HepG2 (cell line): ENCODE measurements around the gene PEX11B. TPM values are rescaled to one million over a fixed set of nuclear protein-coding genes. Genes with fewer than 3 reads are reported as not detected.

Experiments used
- ADNP ChIP-seq: sonication (generic); formaldehyde crosslinking; IDR thresholded peaks from 2 replicates; pipeline ENCODE4 v1.4.0; 2020; ENCODE audit warnings: missing genetic modification reagents
- ARID5B ChIP-seq: IDR thresholded peaks from 2 replicates; pipeline ENCODE4 v1.4.0; 2020; ENCODE audit warnings: mild to moderate bottlenecking, missing genetic modification reagents
- ATF7-NPFF ChIP-seq: sonication (generic); formaldehyde crosslinking; IDR thresholded peaks from 2 replicates; pipeline ENCODE4 v1.8.1; 2023; ENCODE audit warnings: mild to moderate bottlenecking, low read depth, missing genetic modification reagents, moderate library complexity
- CAMTA2 ChIP-seq: sonication (generic); formaldehyde crosslinking; IDR thresholded peaks from 2 replicates; pipeline ENCODE4 v1.4.0; 2020; ENCODE audit warnings: mild to moderate bottlenecking, missing genetic modification reagents, borderline replicate concordance
- CEBPG ChIP-seq: IDR thresholded peaks from 2 replicates; pipeline ENCODE4 v1.6.1; 2016
- HNF4G ChIP-seq, 2 experiments: sonication (generic) in 1 of 2; formaldehyde crosslinking in 1 of 2; IDR thresholded peaks; 2 replicates each; pipeline versions ENCODE4 v1.4.0 to v1.6.1; 2011 to 2020; ENCODE audit warnings: borderline replicate concordance in 2 of 2, low read depth in 2 of 2, mild to moderate bottlenecking in 2 of 2, low read length in 1 of 2, missing genetic modification reagents in 1 of 2, moderate library complexity in 1 of 2
- SMAD3 ChIP-seq: sonication (generic); formaldehyde crosslinking; IDR thresholded peaks from 2 replicates; pipeline ENCODE4 v1.4.0; 2020; ENCODE audit warnings: missing genetic modification reagents
- USF2 ChIP-seq, 2 experiments: sonication (generic) in 1 of 2; formaldehyde crosslinking in 1 of 2; IDR thresholded peaks; 2 replicates each; pipeline versions ENCODE4 v1.5.1 to v1.6.1; 2011 to 2020; ENCODE audit warnings: borderline replicate concordance in 1 of 2, low read depth in 1 of 2, low read length in 1 of 2, mild to moderate bottlenecking in 1 of 2, missing genetic modification reagents in 1 of 2, moderate library complexity in 1 of 2
- ZBTB38 ChIP-seq: sonication (generic); formaldehyde crosslinking; IDR thresholded peaks from 2 replicates; pipeline ENCODE4 v1.5.1; 2020; ENCODE audit warnings: mild to moderate bottlenecking, missing genetic modification reagents
- ZNF619 ChIP-seq: sonication (generic); formaldehyde crosslinking; IDR thresholded peaks from 2 replicates; pipeline ENCODE4 v1.4.0; 2020; ENCODE audit warnings: mild to moderate bottlenecking, missing genetic modification reagents
- ZNF703 ChIP-seq: sonication (generic); formaldehyde crosslinking; IDR thresholded peaks from 2 replicates; pipeline ENCODE4 v1.5.1; 2020; ENCODE audit warnings: missing genetic modification reagents, mild to moderate bottlenecking, moderate library complexity, borderline replicate concordance
- polyA plus RNA-seq, 8 experiments: library from polyadenylated mRNA; depleted of rRNA in 3 of 8; stranded (reverse) in 7 of 8; unstranded in 1 of 8; fragments of >200 nt; fragmentation: Illumina TruSeq in 4 of 8; extraction: Trizol in 4 of 8; gene quantifications; 2 replicates each; pipeline versions ENCODE4 v1.2.1 to v1.2.3, GENCODE V29; 2011 to 2016; ENCODE audit warnings: low read depth in 4 of 8, missing spikeins in 1 of 8, mixed read lengths in 1 of 8; ENCODE audit not compliant: insufficient read depth in 1 of 8
- total RNA-seq, 5 experiments: library from RNA; depleted of rRNA; stranded (reverse); fragments of >200 nt; fragmentation: Illumina TruSeq; extraction: Trizol; gene quantifications; 2 replicates each; pipeline ENCODE4 v1.2.3, GENCODE V29; 2016; ENCODE audit warnings: low read depth in 1 of 5
- TF ChIP-seq, protein P1 (sequence below): IDR thresholded peaks from 2 replicates; pipeline ENCODE4 v1.6.1; 2016; ENCODE audit warnings: low read depth
- TF ChIP-seq, protein P2 (sequence below), 2 experiments: sonication (generic) in 1 of 2; formaldehyde crosslinking in 1 of 2; IDR thresholded peaks; 2 replicates each; pipeline versions ENCODE4 v1.4.0 to v1.6.1; 2018 to 2020; ENCODE audit warnings: missing genetic modification reagents in 2 of 2, borderline replicate concordance in 1 of 2, low read depth in 1 of 2, mild to moderate bottlenecking in 1 of 2, missing biosample characterization in 1 of 2
- TF ChIP-seq, protein P3 (sequence below): sonication (generic); formaldehyde crosslinking; conservative IDR thresholded peaks from 2 replicates; pipeline ENCODE4 v1.8.0; 2022; ENCODE audit warnings: low read depth, missing genetic modification reagents

Gene PEX11B
- total and polyA plus RNA-seq, 2 of the 13 experiments (the other 11 are each of a cell fraction or from before 2014, with no cell fraction given) = 21.6 to 48.4 TPM

DNA sequence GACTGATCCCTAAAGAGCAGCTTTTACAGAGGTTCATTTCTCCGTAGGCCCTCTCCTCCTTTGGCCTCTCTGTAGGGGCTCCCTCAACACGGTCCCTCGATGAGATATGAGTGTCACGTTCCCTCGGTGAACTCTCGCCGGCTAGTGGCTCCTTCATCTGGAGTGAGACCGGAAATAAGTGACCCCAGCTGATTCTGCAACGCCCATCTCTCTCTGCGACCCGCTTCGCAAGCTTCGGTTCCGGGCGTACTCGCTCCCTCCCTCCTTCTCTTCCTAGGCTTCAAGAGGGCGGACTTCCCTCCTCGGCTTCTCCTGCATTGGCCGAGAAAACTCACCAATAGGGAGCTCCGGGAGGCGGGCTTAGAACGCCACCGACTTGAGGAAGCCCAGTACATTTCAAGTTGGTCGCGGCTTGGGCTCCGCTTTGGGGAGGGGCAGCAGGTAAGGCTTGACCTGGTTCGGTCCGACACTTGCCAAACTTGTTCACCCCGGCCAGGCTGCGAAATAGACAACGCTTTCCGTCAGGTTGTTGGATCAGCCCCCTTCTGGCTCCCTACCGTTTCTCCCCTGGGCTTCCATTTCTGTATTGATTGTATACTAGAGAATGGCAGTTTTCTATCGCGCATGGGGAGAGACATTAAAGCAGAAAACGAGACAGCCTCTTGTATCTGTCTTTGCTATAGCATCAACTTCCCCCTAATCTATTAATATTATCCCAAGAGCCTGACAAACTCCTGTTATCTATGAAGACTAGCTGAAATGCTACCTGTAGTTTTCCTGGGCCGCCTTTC lies 46.0 kb upstream of the PEX11B start, which contains the start of the genes ANKRD34A and POLR3GL (continued):
- TF ChIP-seq ARID5B (CRISPR knock-in tag) (0 out of 2 replicates have a peak, but pooled peaks have one; percentile 7), HNF4G (IDR thresholded peaks at IDR 0.05; ENCODE audit: borderline replicate concordance, low read depth, low read length) (no peak), HNF4G (CRISPR knock-in tag; IDR thresholded peaks at IDR 0.05; ENCODE audit: borderline replicate concordance, low read depth) (no peak), SMAD3 (CRISPR knock-in tag) (peak; percentile 59; the same call in 1 of the 2 replicates), ATF7-NPFF (CRISPR knock-in tag) (peak; percentile 70; the same call in 1 of the 2 replicates), ADNP (CRISPR knock-in tag) (no peak), CEBPG (no peak), USF2 (IDR thresholded peaks at IDR 0.05; ENCODE audit: low read depth, low read length) (no peak), USF2 (CRISPR knock-in tag; IDR thresholded peaks at IDR 0.05; ENCODE audit: borderline replicate concordance) (no peak), ZNF619 (CRISPR knock-in tag) (no peak), ZBTB38 (CRISPR knock-in tag) (0 out of 2 replicates have a peak, but pooled peaks have one; percentile 21), CAMTA2 (no peak; the same call in 1 of the 2 replicates), ZNF703 (CRISPR knock-in tag) (no peak)
- TF ChIP-seq, protein P1, sequence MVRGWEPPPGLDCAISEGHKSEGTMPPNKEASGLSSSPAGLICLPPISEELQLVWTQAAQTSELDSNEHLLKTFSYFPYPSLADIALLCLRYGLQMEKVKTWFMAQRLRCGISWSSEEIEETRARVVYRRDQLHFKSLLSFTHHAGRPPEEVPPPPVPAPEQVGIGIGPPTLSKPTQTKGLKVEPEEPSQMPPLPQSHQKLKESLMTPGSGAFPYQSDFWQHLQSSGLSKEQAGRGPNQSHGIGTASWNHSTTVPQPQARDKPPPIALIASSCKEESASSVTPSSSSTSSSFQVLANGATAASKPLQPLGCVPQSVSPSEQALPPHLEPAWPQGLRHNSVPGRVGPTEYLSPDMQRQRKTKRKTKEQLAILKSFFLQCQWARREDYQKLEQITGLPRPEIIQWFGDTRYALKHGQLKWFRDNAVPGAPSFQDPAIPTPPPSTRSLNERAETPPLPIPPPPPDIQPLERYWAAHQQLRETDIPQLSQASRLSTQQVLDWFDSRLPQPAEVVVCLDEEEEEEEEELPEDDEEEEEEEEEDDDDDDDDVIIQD (CRISPR knock-in tag) = 0 out of 2 replicates have a peak, but pooled peaks have one; percentile 12
- TF ChIP-seq, protein P2, sequence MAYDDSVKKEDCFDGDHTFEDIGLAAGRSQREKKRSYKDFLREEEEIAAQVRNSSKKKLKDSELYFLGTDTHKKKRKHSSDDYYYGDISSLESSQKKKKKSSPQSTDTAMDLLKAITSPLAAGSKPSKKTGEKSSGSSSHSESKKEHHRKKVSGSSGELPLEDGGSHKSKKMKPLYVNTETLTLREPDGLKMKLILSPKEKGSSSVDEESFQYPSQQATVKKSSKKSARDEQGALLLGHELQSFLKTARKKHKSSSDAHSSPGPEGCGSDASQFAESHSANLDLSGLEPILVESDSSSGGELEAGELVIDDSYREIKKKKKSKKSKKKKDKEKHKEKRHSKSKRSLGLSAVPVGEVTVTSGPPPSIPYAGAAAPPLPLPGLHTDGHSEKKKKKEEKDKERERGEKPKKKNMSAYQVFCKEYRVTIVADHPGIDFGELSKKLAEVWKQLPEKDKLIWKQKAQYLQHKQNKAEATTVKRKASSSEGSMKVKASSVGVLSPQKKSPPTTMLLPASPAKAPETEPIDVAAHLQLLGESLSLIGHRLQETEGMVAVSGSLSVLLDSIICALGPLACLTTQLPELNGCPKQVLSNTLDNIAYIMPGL (CRISPR knock-in tag; IDR thresholded peaks at IDR 0.05; ENCODE audit: borderline replicate concordance in 1 of 2, low read depth in 1 of 2) = peak; percentile 62 to 76; a peak in 3 of 4 replicates
- TF ChIP-seq, protein P3, sequence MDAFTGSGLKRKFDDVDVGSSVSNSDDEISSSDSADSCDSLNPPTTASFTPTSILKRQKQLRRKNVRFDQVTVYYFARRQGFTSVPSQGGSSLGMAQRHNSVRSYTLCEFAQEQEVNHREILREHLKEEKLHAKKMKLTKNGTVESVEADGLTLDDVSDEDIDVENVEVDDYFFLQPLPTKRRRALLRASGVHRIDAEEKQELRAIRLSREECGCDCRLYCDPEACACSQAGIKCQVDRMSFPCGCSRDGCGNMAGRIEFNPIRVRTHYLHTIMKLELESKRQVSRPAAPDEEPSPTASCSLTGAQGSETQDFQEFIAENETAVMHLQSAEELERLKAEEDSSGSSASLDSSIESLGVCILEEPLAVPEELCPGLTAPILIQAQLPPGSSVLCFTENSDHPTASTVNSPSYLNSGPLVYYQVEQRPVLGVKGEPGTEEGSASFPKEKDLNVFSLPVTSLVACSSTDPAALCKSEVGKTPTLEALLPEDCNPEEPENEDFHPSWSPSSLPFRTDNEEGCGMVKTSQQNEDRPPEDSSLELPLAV (CRISPR knock-in tag) = no peak
